HCT116 (cell line): ENCODE results near the gene CCDC63. TPM values are rescaled to one million over a fixed set of nuclear protein-coding genes. Genes with fewer than 3 reads are reported as not detected.

Experiments
- ATAC-seq: fragments of 200-7000 bp; cut with Tn5 transposase; 2 replicates; pipeline ENCODE4 v1.9.1; 2020; ENCODE audit warnings: mild to moderate bottlenecking, moderate library complexity
- BruUV-seq: library from RNA; stranded (reverse); fragments of 400-500 nt; replicated peaks from 2 replicates; lab custom pipeline; 2021; lab: Mats Ljungman, UMichigan
- CTCF ChIA-PET: fragments of 300-600 bp; sonication (Branson Sonifier 250); formaldehyde crosslinking; loops from one replicate; lab custom pipeline; 2021; ENCODE audit warnings: antibody characterized with exemption; lab: Charles Lee
- POLR2A ChIA-PET: fragments of 300-600, 350-600 bp; sonication (Branson Sonifier 250); formaldehyde crosslinking; loops from one replicate; lab custom pipeline; 2021; ENCODE audit warnings: antibody characterized with exemption; lab: Charles Lee
- RAD21 ChIA-PET, 2 experiments: fragments of 300-600 bp; sonication (Branson Sonifier 250); formaldehyde crosslinking; loops; one replicate each; lab custom pipeline; 2023; ENCODE audit warnings: low total read pairs in 2 of 2; ENCODE audit not compliant: uncharacterized antibody in 2 of 2, unreplicated experiment in 2 of 2, low non-redundant PET in 1 of 2; lab: Charles Lee
- DNase-seq: peaks from one replicate; pipeline ENCODE4 v3.0.0-alpha.2; 2010; ENCODE audit warnings: low read depth, low spot score
- H2AFZ ChIP-seq: fragments of 200-600 bp; shearing (Covaris generic), sonication (generic); 2 replicates; pipeline ENCODE4 v1.6.1; 2017; ENCODE audit warnings: low read depth, mixed run types, mixed read lengths, antibody characterized with exemption, low read length; ENCODE audit not compliant: poor library complexity, severe bottlenecking
- H3K27ac ChIP-seq: 2 replicates; pipeline ENCODE4 v1.5.1; 2012; ENCODE audit warnings: low read depth, low read length
- H3K27me3 ChIP-seq: fragments of 200-600 bp; sonication (generic); 2 replicates; pipeline ENCODE4 v1.6.1; 2016; ENCODE audit warnings: mixed run types, low read length, mixed read lengths; ENCODE audit not compliant: insufficient read depth
- H3K36me3 ChIP-seq, 2 experiments: fragments of 200-500 bp in 1 of 2; fragments of 200-600 bp in 1 of 2; sonication (Bioruptor generic) in 1 of 2; sonication (generic) in 1 of 2; 2 replicates each; pipeline versions ENCODE4 v1.5.1 to v1.6.1; 2014 to 2016; ENCODE audit warnings: low read length in 2 of 2, inconsistent platforms in 1 of 2, mixed read lengths in 1 of 2, mixed run types in 1 of 2; ENCODE audit not compliant: insufficient read depth in 2 of 2, control insufficient read depth in 1 of 2
- H3K4me1 ChIP-seq, 2 experiments: fragments of 200-600 bp in 1 of 2; sonication (generic) in 1 of 2; 2 replicates each; pipeline versions ENCODE4 v1.5.1 to v1.6.1; 2012 to 2017; ENCODE audit warnings: low read length in 2 of 2, inconsistent platforms in 1 of 2, mild to moderate bottlenecking in 1 of 2, mixed read lengths in 1 of 2, mixed run types in 1 of 2, moderate library complexity in 1 of 2; ENCODE audit not compliant: insufficient read depth in 2 of 2, control insufficient read depth in 1 of 2
- H3K4me2 ChIP-seq: fragments of 200-600 bp; sonication (generic); 2 replicates; pipeline ENCODE4 v1.6.1; 2017; ENCODE audit warnings: mixed run types, low read length, mixed read lengths
- H3K4me3 ChIP-seq, 2 experiments: fragments of 200-600 bp in 1 of 2; sonication (generic) in 1 of 2; replicated peaks in 1 of 2; 2 replicates each; pipeline ENCODE4 v1.5.1; 2011 to 2016; ENCODE audit warnings: low read length in 2 of 2, control low read depth in 1 of 2, low read depth in 1 of 2, mild to moderate bottlenecking in 1 of 2, mixed read lengths in 1 of 2, mixed run types in 1 of 2
- H3K79me2 ChIP-seq: fragments of 200-600 bp; sonication (generic); 2 replicates; pipeline ENCODE4 v1.6.1; 2017; ENCODE audit warnings: mild to moderate bottlenecking, mixed run types, low read length, moderate library complexity, mixed read lengths; ENCODE audit not compliant: insufficient read depth
- H3K9ac ChIP-seq: fragments of 200-600 bp; sonication (generic); 2 replicates; pipeline ENCODE4 v1.6.1; 2016; ENCODE audit warnings: low read length, mixed read lengths
- H3K9me2 ChIP-seq: fragments of 200-600 bp; sonication (generic), shearing (Covaris generic); 2 replicates; pipeline ENCODE4 v1.6.1; 2017; ENCODE audit warnings: mixed run types, mild to moderate bottlenecking, moderate library complexity; ENCODE audit not compliant: insufficient read depth
- H3K9me3 ChIP-seq, 2 experiments: fragments of 200-500 bp in 1 of 2; fragments of 200-600 bp in 1 of 2; sonication (Bioruptor generic) in 1 of 2; sonication (generic) in 1 of 2; 2 replicates each; pipeline ENCODE4 v1.6.1; 2014 to 2017; ENCODE audit warnings: low read length in 2 of 2, mixed read lengths in 2 of 2, inconsistent platforms in 1 of 2, low read depth in 1 of 2, mild to moderate bottlenecking in 1 of 2, mixed run types in 1 of 2, moderate library complexity in 1 of 2; ENCODE audit not compliant: control insufficient read depth in 1 of 2, insufficient read depth in 1 of 2
- H4K20me1 ChIP-seq: fragments of 200-600 bp; sonication (generic), shearing (Covaris generic); 2 replicates; pipeline ENCODE4 v1.6.1; 2017; ENCODE audit warnings: mixed run types, mild to moderate bottlenecking, moderate library complexity; ENCODE audit not compliant: insufficient read depth
- ATF3 ChIP-seq: IDR thresholded peaks from 2 replicates; pipeline ENCODE4 v1.6.1; 2012
- CBX3 ChIP-seq: IDR thresholded peaks from 2 replicates; pipeline ENCODE4 v1.6.1; 2012; ENCODE audit warnings: low read depth
- CEBPB ChIP-seq: IDR thresholded peaks from 2 replicates; pipeline ENCODE4 v1.6.1; 2012; ENCODE audit warnings: low read depth
- CTCF ChIP-seq, 3 experiments: fragments of 200-600 bp in 1 of 3; sonication (generic) in 1 of 3; IDR thresholded peaks in 2 of 3; conservative IDR thresholded peaks in 1 of 3; 2 replicates each; pipeline ENCODE4 v1.5.1; 2012 to 2017; ENCODE audit warnings: low read depth in 2 of 3, low read length in 2 of 3, antibody characterized with exemption in 1 of 3, borderline replicate concordance in 1 of 3, control low read depth in 1 of 3, mild to moderate bottlenecking in 1 of 3, mixed read lengths in 1 of 3, mixed run types in 1 of 3, moderate library complexity in 1 of 3; ENCODE audit not compliant: insufficient read depth in 1 of 3
- EGR1 ChIP-seq: IDR thresholded peaks from 2 replicates; pipeline ENCODE4 v1.6.1; 2012; ENCODE audit warnings: low read depth
- ELF1 ChIP-seq: IDR thresholded peaks from 2 replicates; pipeline ENCODE4 v1.6.1; 2012; ENCODE audit warnings: low read depth, borderline replicate concordance
- EZH2 ChIP-seq: fragments of 200-600 bp; sonication (generic); IDR thresholded peaks from 2 replicates; pipeline ENCODE4 v1.6.1; 2017; ENCODE audit warnings: antibody characterized with exemption, mixed run types
- MAX ChIP-seq: IDR thresholded peaks from 2 replicates; pipeline ENCODE4 v1.6.1; 2012
- POLR2A ChIP-seq: IDR thresholded peaks from 2 replicates; pipeline ENCODE4 v1.7.0; 2011; ENCODE audit warnings: borderline replicate concordance; ENCODE audit not compliant: insufficient read depth, insufficient read length; ENCODE audit errors: extremely low read depth
- POLR2AphosphoS5 ChIP-seq: IDR thresholded peaks from 2 replicates; pipeline ENCODE4 v1.6.1; 2011; ENCODE audit warnings: mild to moderate bottlenecking, low read depth, low read length, moderate library complexity
- SIN3A ChIP-seq: IDR thresholded peaks from 2 replicates; pipeline ENCODE4 v1.6.1; 2012; ENCODE audit warnings: low read depth
- SP1 ChIP-seq: IDR thresholded peaks from 2 replicates; pipeline ENCODE4 v1.6.1; 2012; ENCODE audit warnings: low read depth
- SRF ChIP-seq: IDR thresholded peaks from 2 replicates; pipeline ENCODE4 v1.6.1; 2012; ENCODE audit warnings: low read depth
- TCF7L2 ChIP-seq: IDR thresholded peaks from 2 replicates; pipeline ENCODE4 v1.7.0; 2011; ENCODE audit warnings: borderline replicate concordance, inconsistent platforms; ENCODE audit not compliant: insufficient read depth, insufficient read length; ENCODE audit errors: extremely low read depth
- YY1 ChIP-seq: IDR thresholded peaks from 2 replicates; pipeline ENCODE4 v1.6.1; 2011; ENCODE audit warnings: low read length, low read depth, moderate library complexity, mild to moderate bottlenecking; ENCODE audit not compliant: insufficient replicate concordance; ENCODE audit errors: extremely low read depth
- ZBTB33 ChIP-seq: IDR thresholded peaks from 2 replicates; pipeline ENCODE4 v1.6.1; 2011; ENCODE audit warnings: mild to moderate bottlenecking, low read length, moderate library complexity; ENCODE audit not compliant: insufficient replicate concordance; ENCODE audit errors: extremely low read depth
- ZFX ChIP-seq: fragments of 450-650 bp; IDR thresholded peaks from 2 replicates; pipeline ENCODE4 v1.6.1; 2017
- ZNF274 ChIP-seq: fragments of 200-500 bp; sonication (Bioruptor generic); IDR thresholded peaks from 2 replicates; pipeline ENCODE4 v1.6.1; 2014; ENCODE audit warnings: mild to moderate bottlenecking, low read depth, low read length, inconsistent platforms
- intact Hi-C: fragments of 100-400 bp; cut with micrococcal nuclease; formaldehyde crosslinking; loops from 2 replicates; pipeline ENCODE4 v1.10.0; 2022
- total RNA-seq: library from RNA; stranded (reverse); gene quantifications from one replicate; pipeline ENCODE4 v1.2.1, GENCODE V29; 2021; ENCODE audit not compliant: unreplicated experiment

CCDC63 gene
- total RNA-seq, 1 experiment from 2014 or later, result 0.47 TPM

- TF ChIP-seq EGR1 (no peak), YY1 (no peak), TCF7L2 (no peak), ZBTB33 (no peak), CBX3 (no peak)
Observed at GRCh38 chr12:110853836-110854235, 7.0 kb downstream of the CCDC63 start (continued).

GRCh38 chr12:110856542-110856941, 9.8 kb downstream of the CCDC63 start:
- BruUV-seq, result no TSS peak
- no peak for ATAC-seq
- POLR2A ChIA-PET, result no interaction called here
- RAD21 ChIA-PET, result no interaction called here
- no peak overlapping the region for H3K4me2 ChIP-seq
- H4K20me1 ChIP-seq, result no peaks in the 10 kb centered on the region
- CTCF ChIA-PET, result interaction anchor here (1.0 kb wide), 1 partner anchor 31 kb away, joined by 3 read pairs; no protein-coding TSS in a partner anchor
- no peaks in the 10 kb centered on the region for H3K79me2 ChIP-seq
- no peak overlapping the region for H2AFZ ChIP-seq
- no peaks in the 10 kb centered on the region for H3K36me3 ChIP-seq
- H3K27me3 ChIP-seq, result no peaks in the 10 kb centered on the region
- no peak for TF ChIP-seq TCF7L2
- TF ChIP-seq ZNF274, result no peak
- no peak for TF ChIP-seq SP1
- no peak for TF ChIP-seq CEBPB
- no peak for TF ChIP-seq POLR2A
- TF ChIP-seq CBX3, result no peak
- TF ChIP-seq EGR1, result no peak
- TF ChIP-seq YY1, result no peak
- TF ChIP-seq MAX, result no peak
- no peak for TF ChIP-seq ELF1
- no peak for TF ChIP-seq SRF
- TF ChIP-seq ZFX, result no peak
- TF ChIP-seq CTCF (IDR thresholded peaks at IDR 0.05 in 2 of 3, conservative IDR thresholded peaks at IDR 0.05 in 1 of 3; ENCODE audit: borderline replicate concordance in 1 of 3, insufficient read depth in 1 of 3, low read depth in 2 of 3, low read length in 2 of 3), result no peak
- TF ChIP-seq POLR2AphosphoS5, result no peak
- TF ChIP-seq SIN3A, result no peak
- no peak for TF ChIP-seq ZBTB33
- TF ChIP-seq ATF3, result no peak
- no peak for TF ChIP-seq EZH2
- H3K9ac ChIP-seq, result no peak overlapping the region
- no peaks in the 10 kb centered on the region for H3K9me2 ChIP-seq
- intact Hi-C loops, result no loop called here
- H3K9me3 ChIP-seq, result no peaks in the 10 kb centered on the region
- H3K4me3 ChIP-seq, result no peak overlapping the region
- no peak overlapping the region for H3K27ac ChIP-seq
- DNase-seq, result no peak
- 0 out of 4 replicates have a peak, but pooled peaks cover 0 to 3% of the 10 kb centered on the region in 2 experiments for H3K4me1 ChIP-seq
